Measurements from ENCODE around the gene MELK.

- no peak for TF ChIP-seq CTCF (IDR thresholded peaks at IDR 0.05 in 2 of 3, conservative IDR thresholded peaks at IDR 0.05 in 1 of 3; ENCODE audit: control insufficient read depth in 2 of 3, extremely low read depth in 1 of 3, insufficient read depth in 1 of 3, low read depth in 3 of 3, low read length in 3 of 3)
- no peak for TF ChIP-seq POLR2AphosphoS5 (IDR thresholded peaks at IDR 0.05; ENCODE audit: low read length)
- TF ChIP-seq RAD51 (IDR thresholded peaks at IDR 0.05) = no peak
- no peak for TF ChIP-seq EP300 (IDR thresholded peaks at IDR 0.05; ENCODE audit: borderline replicate concordance in 1 of 2, control insufficient read depth in 1 of 2, low read depth in 2 of 2, low read length in 2 of 2)
- no peak for TF ChIP-seq SPI1 (IDR thresholded peaks at IDR 0.05; ENCODE audit: borderline replicate concordance, insufficient read depth, low read depth, low read length)
- TF ChIP-seq ZBTB33 (IDR thresholded peaks at IDR 0.05) = no peak
- no peak for TF ChIP-seq POLR2A (IDR thresholded peaks at IDR 0.05; ENCODE audit: low read depth, low read length)
- no peak for TF ChIP-seq RB1 (IDR thresholded peaks at IDR 0.05; ENCODE audit: borderline replicate concordance)
- TF ChIP-seq ZZZ3 (IDR thresholded peaks at IDR 0.05; ENCODE audit: control insufficient read depth, insufficient read length, low read depth) = no peak
- no peak for TF ChIP-seq CREM (IDR thresholded peaks at IDR 0.05; ENCODE audit: low read depth)
These were observed 30.3 kb downstream of the MELK start for GRCh38 chr9:36603006-36603405.

All from GM12878 (cell line).